ENCODE data around the gene ABCA1. TPM values are rescaled to one million over a fixed set of nuclear protein-coding genes. Genes with fewer than 3 reads are reported as not detected.

The ABCA1 gene
- total RNA-seq, 1 donor = 73.1 TPM

DNA sequence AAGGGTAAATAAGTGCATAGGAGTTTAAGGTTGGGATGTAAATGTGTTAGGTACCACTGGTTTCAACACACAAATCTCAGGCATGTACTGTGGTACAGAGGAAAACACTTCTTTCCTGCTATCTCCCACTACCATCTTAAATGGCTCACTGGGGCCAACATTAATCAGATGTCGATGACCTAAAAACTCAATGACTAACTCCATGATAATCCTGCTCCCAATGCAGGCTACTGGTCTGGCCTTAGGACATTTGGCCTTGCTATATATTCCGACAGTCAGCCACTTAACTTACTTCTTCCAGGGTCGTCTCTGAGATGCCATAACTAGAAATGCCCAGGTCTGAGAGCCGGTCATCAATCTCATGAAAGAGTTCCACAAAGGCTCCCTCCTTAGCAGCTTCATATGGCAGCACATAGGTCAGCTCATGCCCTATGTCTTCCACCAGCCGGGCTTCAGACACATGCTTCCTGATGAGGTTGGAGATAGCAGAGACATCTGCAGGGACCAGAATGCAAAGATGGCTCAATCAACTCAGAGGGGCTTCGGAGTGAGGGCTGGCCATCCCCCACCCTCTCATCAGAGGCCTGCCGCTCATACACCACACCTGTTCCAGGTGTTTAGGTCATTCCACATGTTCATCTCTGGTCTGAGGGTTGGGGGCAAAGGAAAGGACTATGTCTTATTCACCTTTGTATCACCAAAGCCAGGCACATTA is 111.9 kb downstream of the ABCA1 start:
- Histone ChIP-seq H3K4me1 (ENCODE audit: insufficient read depth, low read length) (peaks cover 4% of the 10 kb centered on the region), H3K27ac (ENCODE audit: low read depth, low read length) (no peak overlapping the region), H4K20me1 (ENCODE audit: insufficient read depth, low read length) (no peaks in the 10 kb centered on the region), H3K27me3 (ENCODE audit: insufficient read depth, low read length) (no peaks in the 10 kb centered on the region), H3K4me3 (ENCODE audit: insufficient read depth, low read length) (no peak overlapping the region), H3K36me3 (ENCODE audit: insufficient read depth, low read length) (peaks cover 12% of the 10 kb centered on the region), H2AFZ (ENCODE audit: low read length) (no peak overlapping the region), H3K79me2 (ENCODE audit: insufficient read depth, low read length) (no peaks in the 10 kb centered on the region), H3K4me2 (ENCODE audit: insufficient read depth, low read length) (no peak overlapping the region), H3K9me3 (ENCODE audit: low read depth, low read length) (no peaks in the 10 kb centered on the region)
- DNase-seq (ENCODE audit: insufficient read length, low spot score, missing footprints) = no peak
- TF ChIP-seq, protein P1, sequence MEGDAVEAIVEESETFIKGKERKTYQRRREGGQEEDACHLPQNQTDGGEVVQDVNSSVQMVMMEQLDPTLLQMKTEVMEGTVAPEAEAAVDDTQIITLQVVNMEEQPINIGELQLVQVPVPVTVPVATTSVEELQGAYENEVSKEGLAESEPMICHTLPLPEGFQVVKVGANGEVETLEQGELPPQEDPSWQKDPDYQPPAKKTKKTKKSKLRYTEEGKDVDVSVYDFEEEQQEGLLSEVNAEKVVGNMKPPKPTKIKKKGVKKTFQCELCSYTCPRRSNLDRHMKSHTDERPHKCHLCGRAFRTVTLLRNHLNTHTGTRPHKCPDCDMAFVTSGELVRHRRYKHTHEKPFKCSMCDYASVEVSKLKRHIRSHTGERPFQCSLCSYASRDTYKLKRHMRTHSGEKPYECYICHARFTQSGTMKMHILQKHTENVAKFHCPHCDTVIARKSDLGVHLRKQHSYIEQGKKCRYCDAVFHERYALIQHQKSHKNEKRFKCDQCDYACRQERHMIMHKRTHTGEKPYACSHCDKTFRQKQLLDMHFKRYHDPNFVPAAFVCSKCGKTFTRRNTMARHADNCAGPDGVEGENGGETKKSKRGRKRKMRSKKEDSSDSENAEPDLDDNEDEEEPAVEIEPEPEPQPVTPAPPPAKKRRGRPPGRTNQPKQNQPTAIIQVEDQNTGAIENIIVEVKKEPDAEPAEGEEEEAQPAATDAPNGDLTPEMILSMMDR (IDR thresholded peaks at IDR 0.05; ENCODE audit: extremely low read depth, low read depth, low read length) = no peak

DNA sequence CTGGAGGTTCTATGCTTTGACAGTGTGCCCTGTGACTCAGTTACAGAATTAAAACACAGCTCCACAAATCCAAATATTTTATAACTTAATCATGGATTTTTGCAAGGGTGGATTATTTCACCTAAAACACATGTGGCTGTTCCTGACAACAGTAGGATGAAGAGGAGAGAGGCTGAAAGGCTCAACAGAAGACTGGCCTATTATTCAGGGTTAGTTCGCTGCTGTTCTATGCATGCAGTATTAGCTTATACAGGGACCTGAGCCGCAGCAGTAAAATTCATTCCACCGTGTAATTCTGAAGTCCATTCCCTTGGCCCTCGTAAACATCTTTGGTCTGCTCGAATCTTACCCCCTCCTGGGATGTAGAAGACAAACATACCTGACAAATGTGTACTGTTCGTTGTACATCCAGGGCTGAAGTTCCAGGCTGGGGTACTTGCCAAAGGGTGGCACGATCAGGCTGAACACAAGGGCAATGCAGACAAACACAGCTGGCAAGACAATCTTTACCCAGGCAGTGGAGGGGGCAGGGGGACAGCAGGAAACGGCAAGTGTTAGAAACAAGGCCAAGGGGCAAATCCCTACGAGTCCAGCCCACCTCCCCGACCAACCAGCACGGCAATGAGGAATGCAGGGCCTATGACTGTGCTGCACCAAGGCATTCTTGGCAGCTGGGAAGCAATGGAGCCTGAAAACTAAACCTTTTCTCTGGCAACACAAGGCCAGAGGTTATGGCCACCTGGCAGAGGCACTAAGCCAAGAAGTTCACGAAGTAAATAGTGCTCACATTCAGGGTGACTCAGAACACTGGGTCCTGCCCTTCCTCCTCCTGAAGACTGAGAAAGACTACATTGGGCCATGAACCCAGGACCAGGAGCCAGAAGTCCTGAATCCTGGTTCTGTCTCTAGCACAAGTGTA is 117.3 kb downstream of the ABCA1 start:
- no peaks in the 10 kb centered on the region for H4K20me1 ChIP-seq (ENCODE audit: insufficient read depth, low read length)
- H3K79me2 ChIP-seq (ENCODE audit: insufficient read depth, low read length) = no peaks in the 10 kb centered on the region
- peak overlapping the region; percentile 74 for H2AFZ ChIP-seq (ENCODE audit: low read length)
- H3K4me1 ChIP-seq (ENCODE audit: insufficient read depth, low read length) = peaks cover 13% of the 10 kb centered on the region
- H3K36me3 ChIP-seq (ENCODE audit: insufficient read depth, low read length) = peaks cover 16% of the 10 kb centered on the region
- TF ChIP-seq, protein P1 (IDR thresholded peaks at IDR 0.05; ENCODE audit: extremely low read depth, low read depth, low read length) = no peak
- H3K9me3 ChIP-seq (ENCODE audit: low read depth, low read length) = no peaks in the 10 kb centered on the region
- H3K4me3 ChIP-seq (ENCODE audit: insufficient read depth, low read length) = no peak overlapping the region
- H3K4me2 ChIP-seq (ENCODE audit: insufficient read depth, low read length) = peak overlapping the region; percentile 34
- no peaks in the 10 kb centered on the region for H3K27me3 ChIP-seq (ENCODE audit: insufficient read depth, low read length)
- peak overlapping the region; percentile 50 for H3K27ac ChIP-seq (ENCODE audit: low read depth, low read length)
- DNase-seq (ENCODE audit: insufficient read length, low spot score, missing footprints) = no peak

DNA sequence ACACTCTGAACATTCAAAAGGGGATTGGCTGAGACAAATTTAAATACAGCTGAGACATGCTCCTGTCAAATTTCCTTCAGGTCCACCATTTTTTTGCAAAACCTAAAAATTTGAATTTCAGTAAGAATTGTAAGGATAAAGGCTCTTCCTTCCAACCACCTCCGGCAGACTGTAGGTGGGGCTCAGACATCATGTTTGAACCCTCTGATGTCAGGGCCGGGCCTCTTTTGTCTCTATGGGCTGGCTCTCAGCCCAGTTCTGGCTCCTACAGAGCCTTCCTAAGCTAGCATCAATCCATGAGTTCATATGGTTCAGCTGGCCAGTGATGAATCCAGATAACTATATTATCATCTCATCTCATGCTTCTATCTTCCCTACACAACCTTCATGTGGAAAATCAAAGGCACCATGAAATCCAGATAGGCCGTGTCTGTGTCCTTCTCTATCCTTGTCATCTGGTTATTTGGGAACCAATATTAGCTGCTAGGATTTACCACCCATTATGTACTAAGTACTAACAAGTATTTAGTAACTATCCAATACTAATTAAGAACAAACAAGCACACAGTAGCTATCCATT is 119.8 kb downstream of the ABCA1 start:
- Histone ChIP-seq H2AFZ (ENCODE audit: low read length) (no peak overlapping the region), H4K20me1 (ENCODE audit: insufficient read depth, low read length) (no peaks in the 10 kb centered on the region), H3K79me2 (ENCODE audit: insufficient read depth, low read length) (no peaks in the 10 kb centered on the region), H3K27me3 (ENCODE audit: insufficient read depth, low read length) (no peaks in the 10 kb centered on the region), H3K9me3 (ENCODE audit: low read depth, low read length) (no peaks in the 10 kb centered on the region), H3K4me3 (ENCODE audit: insufficient read depth, low read length) (no peak overlapping the region), H3K36me3 (ENCODE audit: insufficient read depth, low read length) (peaks cover 23% of the 10 kb centered on the region), H3K4me2 (ENCODE audit: insufficient read depth, low read length) (no peak overlapping the region), H3K27ac (ENCODE audit: low read depth, low read length) (no peak overlapping the region), H3K4me1 (ENCODE audit: insufficient read depth, low read length) (peaks cover 13% of the 10 kb centered on the region)
- TF ChIP-seq, protein P1 (IDR thresholded peaks at IDR 0.05; ENCODE audit: extremely low read depth, low read depth, low read length) = peak; percentile 52
- DNase-seq (ENCODE audit: insufficient read length, low spot score, missing footprints) = no peak

All from osteoblast (primary cell).